GM18870 (cell line): ENCODE data around the gene CRYBA2.
A peak's percentile ranks its signal among the peaks of the same experiment; 100 is the strongest.

Experiments used
- ATAC-seq: cut with Tn5 transposase; IDR thresholded peaks from one replicate; pipeline ENCODE4 v1.9.1; 2021; ENCODE audit warnings: moderate library complexity; ENCODE audit not compliant: unreplicated experiment

The CRYBA2 gene

DNA sequence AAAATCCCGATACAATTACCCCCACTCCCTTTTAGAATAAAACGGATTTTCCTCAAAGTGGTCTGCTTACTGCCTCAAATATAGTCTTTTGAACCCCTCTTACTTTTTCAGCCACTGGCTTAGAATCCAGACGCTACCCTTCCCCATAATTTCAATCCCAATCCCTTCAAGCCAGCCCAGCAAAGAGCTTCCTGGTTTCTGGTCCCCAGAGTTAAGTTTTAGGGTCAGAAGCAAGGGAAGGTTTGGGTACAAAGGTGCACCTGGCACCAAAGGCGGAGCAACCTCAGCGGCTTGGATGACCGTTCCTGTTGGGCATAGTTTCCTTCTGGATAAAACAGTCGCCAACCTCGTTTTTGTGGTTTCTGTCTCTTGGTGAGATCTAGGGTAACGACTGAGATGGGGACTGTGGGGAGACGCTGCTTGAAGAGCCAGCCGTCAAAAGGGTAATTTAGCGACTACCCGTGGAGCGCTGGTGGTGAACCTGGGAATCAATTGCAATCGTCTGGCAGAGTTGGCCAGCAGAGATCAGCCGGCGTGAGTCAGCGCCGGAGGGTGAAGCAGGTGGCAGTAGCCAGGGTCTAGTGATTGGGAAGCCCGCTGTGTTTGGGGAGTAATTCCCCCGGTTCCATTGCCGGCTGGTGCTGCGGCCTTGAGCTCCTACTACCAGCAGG lies 9.8 kb downstream of the CRYBA2 start:
- no peak for ATAC-seq

DNA sequence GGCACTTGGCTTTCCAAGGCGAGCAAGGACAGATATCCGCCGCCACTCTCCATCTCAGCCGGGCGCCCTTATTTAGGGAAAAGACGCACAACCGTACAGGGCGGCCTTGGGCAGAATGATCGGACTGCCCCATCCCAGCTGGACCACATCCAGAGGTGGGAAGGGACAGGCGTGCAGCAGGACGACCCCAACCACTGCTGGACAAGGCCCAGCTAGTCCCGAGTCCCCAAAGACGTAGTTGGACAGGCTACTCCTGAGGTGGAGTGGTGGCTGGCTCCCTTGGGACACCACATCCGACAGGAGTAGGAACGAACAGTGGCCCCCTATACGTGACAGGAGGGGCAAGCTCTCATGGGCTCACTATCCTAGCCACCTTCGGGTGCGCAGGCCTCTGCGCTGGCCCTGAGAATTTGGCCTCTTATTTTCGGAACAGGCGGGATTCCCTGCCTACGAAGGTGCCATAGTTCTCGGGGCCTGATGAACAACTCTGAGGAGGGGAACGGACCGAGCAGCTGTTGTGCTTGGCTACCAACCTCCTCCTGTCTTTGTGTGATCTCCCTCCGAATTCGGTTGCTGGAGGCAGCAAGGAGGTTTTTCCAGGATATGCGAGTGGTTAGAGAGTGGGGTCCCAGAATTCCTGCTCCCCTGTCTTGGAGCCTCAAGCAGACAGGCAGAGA lies 10.5 kb downstream of the CRYBA2 start:
- ATAC-seq: no peak

GRCh38 chr2:218981881-218982585 lies 11.2 kb downstream of the CRYBA2 start:
- ATAC-seq: no peak

DNA sequence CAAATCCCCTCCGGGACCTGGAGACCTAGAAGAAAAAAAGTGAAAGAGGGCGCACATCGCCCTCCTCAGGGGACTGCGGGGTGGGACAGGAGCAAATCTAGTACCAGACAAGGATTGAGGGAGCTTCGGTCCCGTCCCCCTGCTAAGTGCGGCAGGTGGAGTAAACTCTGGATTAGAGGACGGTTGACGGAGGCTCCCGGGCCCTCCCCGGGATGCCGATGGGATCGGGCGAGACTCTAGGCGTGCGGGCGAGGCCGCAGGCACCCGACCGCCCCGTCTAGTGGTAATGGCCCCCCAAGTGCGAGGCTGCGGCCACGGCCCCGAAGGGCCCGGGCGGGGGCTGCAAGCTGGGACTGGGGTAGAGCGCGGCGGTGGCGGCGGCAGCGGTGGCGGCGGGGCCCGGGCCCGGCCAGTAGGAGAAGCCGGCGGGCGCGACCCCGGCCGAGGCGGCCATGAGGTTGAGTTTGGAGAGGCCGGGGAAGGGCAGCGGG lies 11.8 kb downstream of the CRYBA2 start:
- no peak for ATAC-seq

GRCh38 chr2:218980735-218981389 lies 12.4 kb downstream of the CRYBA2 start:
- no peak for ATAC-seq

DNA sequence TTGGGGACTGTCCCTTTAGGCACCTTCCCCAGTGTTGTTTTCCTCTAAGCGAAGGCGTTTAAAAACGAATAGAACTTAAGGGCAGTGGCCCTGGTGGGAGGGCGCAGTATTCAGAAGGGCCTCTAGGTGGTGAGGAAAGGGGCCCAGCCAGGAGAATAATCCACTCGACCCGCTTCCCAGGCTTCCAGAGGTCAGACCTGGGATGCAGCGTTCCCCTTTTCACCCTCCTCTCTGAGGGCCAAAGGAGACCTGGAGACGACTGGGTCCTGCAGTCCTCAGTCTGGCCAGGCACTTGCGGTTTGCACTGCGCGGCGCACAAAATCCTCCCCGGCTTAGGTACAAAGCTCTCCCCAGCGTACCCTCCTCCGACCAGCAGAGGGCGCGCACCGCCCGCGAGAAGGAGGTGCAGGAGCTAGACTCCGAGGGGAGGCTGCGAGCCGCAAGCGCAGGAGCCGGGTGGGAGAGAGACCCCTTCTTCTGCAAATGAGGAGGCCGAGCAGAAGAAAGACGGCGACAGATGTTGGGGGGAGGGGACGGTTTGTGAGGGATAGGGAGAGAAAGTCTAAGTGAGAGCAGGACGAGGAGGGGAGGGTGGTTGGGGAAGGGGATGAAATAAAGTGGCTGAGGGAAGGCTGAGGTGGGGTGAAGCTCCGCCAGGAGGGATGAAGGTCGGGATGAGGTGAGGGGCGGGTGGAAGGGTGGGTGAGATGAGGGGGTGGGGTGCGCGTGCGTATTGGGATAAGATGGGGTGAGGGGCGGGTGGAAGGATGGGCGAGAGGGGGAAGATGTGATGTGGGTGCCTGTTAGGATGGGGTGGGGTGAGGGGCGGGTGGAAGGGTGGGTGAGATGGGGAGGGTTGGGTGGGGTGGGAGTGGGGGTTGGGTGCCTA lies 13.1 kb downstream of the CRYBA2 start:
- peak; percentile 68 for ATAC-seq

DNA sequence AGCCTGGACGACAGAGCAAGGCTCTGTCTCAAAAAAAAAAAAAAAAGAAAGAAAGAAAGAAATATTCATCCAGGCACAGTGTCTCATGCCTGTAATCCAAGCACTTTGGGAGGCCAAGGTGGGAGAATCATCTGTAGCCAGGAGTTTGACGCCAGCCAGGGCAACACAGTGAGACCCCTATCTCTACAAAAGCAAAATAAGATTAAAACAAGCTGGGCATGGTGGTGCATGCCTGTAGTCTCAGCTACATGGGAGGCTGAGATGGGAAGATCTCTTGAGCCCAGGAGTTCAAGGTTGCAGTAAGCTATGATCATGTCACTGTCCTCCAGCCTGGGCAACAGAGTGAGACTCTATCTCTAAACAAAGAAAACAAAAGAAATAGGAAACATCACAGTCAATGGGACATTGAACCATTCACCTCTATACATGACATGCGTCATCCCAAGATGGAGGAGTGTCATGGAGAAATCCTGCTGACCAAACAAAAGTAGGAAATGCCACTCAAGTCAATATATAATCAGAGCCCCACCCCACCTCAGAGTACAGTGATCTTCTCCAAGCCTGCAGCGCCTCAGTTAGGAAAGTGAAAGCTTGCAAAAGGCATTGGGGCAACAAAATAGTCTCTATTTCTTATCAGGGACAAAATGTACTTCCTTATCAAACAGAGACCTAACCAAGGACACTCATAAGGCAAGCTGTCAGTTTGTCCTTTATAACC lies 18.0 kb downstream of the CRYBA2 start:
- ATAC-seq: no peak

DNA sequence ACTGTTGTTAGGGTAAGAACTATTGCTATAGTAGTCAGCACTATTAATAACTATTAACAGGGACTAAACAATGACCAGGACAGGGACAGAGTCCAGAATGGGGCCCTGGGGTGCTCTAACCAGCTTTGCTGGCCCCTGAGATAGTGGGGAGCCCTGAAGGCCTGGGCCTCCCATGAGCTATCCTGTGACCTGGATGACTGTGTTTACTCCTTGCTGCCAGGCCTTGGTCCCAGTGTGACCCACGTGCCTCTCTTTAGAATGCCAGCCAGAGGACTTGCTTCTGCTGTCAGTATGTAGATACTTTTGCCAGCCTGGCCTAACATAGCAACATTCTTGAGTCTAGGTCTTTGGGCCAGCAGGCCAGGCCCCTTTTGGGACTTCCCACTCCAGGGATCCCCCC lies 22.3 kb downstream of the CRYBA2 start:
- no peak for ATAC-seq

- ATAC-seq: no peak
Measured at GRCh38 chr2:218964041-218964771, 29.0 kb downstream of the CRYBA2 start.

- ATAC-seq: no peak
Measured at GRCh38 chr2:218963601-218964000, 29.6 kb downstream of the CRYBA2 start.

DNA sequence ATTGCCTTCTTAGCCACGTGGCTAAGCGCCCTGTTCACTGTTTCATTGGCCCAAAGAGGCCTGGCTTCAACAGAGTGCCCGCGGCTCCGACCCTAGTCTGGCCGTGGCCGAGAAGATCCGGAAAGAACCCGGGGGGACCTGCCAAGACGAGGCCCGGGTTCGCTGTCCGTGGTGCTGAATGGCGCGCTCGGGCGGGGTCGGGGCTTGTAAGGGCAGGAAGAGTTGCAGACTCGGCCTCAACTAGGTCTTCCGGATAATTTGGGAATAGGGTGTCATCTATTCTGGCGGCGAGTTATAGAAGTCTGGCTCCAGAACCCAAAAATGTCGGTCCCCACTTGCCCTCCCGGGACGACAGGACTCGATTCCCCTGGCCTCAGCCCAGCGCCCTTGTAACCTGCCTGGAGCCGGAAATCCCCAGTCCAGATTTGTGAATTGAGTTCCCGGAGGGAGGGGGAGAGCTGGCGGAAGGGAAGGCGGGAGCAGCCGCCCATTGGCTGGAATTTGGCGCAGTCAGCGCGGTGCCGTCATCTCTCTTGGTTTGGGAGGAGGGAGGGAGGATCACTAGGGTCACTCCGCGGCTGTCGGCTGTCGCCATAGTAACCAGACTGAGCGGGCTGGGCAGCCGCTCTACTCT lies 30.2 kb downstream of the CRYBA2 start:
- no peak for ATAC-seq

GRCh38 chr2:218961651-218962570 lies 31.3 kb downstream of the CRYBA2 start:
- ATAC-seq: no peak

DNA sequence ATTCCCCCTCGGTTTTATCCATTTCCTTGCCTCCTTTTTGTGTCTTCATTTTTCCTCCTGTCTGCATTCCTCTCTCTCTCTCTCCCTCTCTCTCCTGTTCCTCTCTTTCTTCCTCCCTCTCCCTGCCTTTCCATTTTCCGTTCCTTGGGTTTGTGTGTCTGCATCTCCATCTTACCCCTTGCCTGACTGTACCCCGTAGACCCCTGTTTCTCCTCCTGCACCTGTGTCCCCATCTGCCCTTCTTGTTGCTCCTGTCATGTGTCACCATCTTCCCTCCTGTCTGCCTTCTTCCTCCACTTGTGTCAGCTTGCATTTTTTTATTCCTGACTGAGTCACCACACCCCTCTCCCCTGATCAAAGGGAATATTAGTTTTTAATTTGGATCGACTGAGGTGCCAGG lies 32.0 kb downstream of the CRYBA2 start:
- no peak for ATAC-seq

GRCh38 chr2:218960309-218961165 lies 32.7 kb downstream of the CRYBA2 start:
- no peak for ATAC-seq

GRCh38 chr2:218959761-218960308 lies 33.4 kb downstream of the CRYBA2 start:
- no peak for ATAC-seq

- peak; percentile 96 for ATAC-seq
Measured at GRCh38 chr2:218959141-218959731, 34.0 kb downstream of the CRYBA2 start, which contains the start of gene CDK5R2. Gene CDK5R2, plus strand, starts transcription at chr2:218959666. Its CDS starts 155 bp downstream, at chr2:218959821.
